GM12892 (cell line): Measurements from ENCODE around the gene MAT2A.
A peak's percentile ranks its signal among the peaks of the same experiment; 100 is the strongest.

Experiments used
- DNase-seq: peaks from one replicate; pipeline ENCODE4 v3.0.0; 2011; ENCODE audit not compliant: insufficient read length
- FAIRE-seq: peaks from 2 replicates; lab custom pipeline; 2011; peaks lifted over from hg19 to GRCh38; lab: Jason Lieb, UNC
- POLR2A ChIP-seq: IDR thresholded peaks from 2 replicates; pipeline ENCODE4 v1.6.1; 2011; ENCODE audit warnings: low read depth, low read length, control low read depth
- POLR2AphosphoS5 ChIP-seq: IDR thresholded peaks from 2 replicates; pipeline ENCODE4 v1.6.1; 2011; ENCODE audit warnings: low read depth, low read length, control low read depth
- TAF1 ChIP-seq: IDR thresholded peaks from 2 replicates; pipeline ENCODE4 v1.6.1; 2011; ENCODE audit warnings: low read depth, mild to moderate bottlenecking, control low read depth, low read length, borderline replicate concordance

The MAT2A gene

DNA sequence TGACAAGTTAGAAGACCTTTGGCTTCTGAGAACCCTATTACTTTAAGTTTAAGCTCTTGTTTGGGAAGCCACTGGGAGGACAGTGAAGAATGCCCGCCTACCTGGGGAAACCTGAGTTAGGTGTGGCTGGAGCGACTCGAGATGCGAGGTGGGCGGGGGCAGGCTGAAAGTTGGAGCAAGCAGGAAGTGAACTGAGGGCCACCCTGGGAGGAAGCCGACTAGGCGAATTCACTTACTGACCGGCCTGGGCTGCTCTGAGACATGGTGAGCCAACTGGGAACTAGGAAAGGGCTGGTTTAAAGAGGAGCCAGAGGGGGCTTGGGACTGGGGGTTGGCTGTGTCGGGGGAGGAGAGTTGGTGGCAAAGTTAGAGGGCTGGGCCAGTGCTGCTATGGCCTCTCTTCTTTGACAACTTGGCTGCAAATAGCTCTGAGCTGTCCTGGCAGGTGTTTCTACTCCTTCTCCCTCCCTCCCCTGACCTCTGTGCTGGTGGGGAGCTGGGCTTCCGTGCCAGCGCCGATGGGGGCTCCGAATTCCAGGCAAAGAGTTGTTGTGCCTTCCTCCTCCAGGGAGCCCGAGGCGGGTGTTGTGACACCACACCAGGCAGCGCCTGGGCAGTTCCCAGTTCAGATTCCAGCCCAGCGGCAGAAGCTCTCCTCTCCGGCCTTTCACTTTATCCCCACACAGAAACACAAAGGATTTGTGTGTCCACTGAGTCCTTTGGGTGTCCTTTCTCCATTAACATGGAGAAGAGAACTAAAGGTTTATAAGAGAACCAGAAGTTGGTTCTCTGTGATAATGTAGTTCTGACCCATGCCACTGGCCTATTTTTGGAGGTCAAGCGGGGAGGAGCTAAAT, 38.6 kb downstream of the MAT2A start, which contains the start of gene VAMP8:
Gene VAMP8, plus strand, starts transcription at position 201 of the 857 bp plus-strand sequence. Its CDS starts 61 bp downstream, at position 262.
- TF ChIP-seq POLR2AphosphoS5 (0 out of 2 replicates have a peak, but pooled peaks have one; percentile 25), TAF1 (0 out of 2 replicates have a peak, but pooled peaks have one; percentile 9), POLR2A (peak; percentile 48; the same call in 1 of the 2 replicates)
- DNase-seq = peak; percentile 68
- FAIRE-seq = peak; percentile 70

DNA sequence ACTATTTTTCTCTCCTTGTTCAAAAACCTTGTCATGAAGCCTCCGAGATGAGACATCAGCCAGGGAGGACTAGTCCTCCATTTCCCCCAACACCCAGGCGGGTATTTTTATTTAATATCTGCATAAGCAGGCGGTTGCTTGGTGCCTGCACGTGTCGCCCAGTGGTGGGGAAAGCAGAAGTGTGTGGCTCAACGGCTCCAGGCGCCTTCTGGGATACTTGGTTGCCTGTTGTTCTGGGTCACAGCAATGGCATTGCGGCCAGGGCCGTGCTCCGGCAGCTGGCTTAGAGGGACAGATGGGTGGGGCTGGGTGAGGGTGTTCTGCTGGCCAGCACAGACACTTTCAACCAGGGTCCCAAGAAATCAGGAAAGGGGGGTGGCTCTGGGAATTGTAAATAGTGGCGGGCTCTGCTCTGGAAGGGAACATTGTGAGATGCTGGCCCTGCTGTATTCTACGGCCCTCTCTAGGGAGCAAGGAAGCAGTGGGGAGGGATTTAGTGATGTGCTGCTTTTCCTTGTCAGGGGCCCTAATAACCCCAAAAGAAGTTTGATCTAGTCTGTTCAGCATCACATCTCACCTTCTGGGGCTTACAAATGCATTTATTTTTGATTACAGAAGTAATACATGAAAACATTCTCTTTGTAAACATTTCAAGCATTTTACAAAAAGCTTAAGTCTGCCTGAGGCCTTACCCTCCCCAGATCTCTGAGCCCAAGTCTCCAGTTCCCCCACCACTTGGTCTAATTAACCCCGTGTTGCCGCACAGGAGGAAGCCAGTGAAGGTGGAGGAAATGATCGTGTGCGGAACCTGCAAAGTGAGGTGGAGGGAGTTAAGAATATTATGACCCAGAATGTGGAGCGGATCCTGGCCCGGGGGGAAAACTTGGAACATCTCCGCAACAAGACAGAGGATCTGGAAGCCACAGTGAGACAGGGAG, 39.5 kb downstream of the MAT2A start:
- DNase-seq = no peak
- FAIRE-seq = peak; percentile 46
- TF ChIP-seq POLR2AphosphoS5 (no peak), POLR2A (no peak), TAF1 (0 out of 2 replicates have a peak, but pooled peaks have one; percentile 27)

DNA sequence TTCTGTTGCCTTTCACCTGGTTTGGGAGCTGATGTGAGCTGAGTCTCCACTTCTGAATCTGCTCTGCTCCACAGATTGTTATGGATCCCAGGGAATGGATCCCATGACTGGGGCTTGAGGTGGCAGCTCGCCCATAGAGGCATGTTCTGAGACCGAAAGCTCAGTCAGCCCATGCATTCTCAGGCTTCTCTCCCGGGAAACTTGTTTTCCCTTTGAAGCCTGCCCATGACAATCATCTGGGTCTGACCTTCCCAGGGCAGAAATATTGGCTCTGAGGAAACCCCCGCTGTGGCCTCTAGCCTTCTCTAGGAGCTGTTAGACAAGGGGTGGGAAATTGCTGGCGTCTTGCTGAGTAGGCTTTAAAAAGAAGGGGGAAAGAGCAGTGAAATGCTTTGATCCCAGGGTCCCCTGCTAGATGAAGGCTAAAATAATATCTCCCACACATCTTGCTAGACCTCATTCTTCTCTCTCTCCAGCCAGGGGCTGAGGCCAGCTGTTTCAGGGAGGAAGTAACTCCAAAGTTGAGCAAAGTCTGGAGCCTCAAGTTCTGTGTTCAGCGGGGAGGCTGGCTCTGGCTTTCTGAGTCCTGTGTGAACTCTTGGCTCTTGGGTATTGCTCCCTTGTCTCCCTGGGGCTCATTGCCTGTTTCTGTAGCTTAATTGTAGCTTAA, 40.4 kb downstream of the MAT2A start:
- TF ChIP-seq TAF1 (no peak), POLR2AphosphoS5 (no peak), POLR2A (no peak)
- FAIRE-seq (no peak), DNase-seq (no peak)

DNA sequence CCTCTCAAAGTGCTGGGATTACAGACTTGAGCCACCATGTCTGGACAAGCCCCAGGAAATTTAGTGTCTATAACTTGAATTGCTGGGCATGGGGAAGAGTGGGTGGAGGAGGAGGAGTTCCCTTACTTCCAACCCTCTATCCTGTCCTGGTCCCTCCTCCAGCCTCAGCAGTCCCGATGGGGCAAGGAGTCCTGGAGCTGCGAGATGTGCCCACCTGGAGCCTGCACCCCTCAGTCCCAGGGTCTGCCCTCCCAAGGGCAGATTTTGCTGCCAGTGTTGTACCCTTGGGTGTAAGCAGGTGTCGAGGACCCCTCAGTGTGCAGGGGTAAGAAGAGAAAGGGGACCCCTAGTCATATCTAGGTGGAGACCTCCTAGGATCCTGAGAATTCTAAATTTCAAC, 41.2 kb downstream of the MAT2A start:
- no peak for FAIRE-seq
- DNase-seq = no peak
- TF ChIP-seq POLR2A = no peak
- TF ChIP-seq POLR2AphosphoS5 = no peak
- TF ChIP-seq TAF1 = no peak

DNA sequence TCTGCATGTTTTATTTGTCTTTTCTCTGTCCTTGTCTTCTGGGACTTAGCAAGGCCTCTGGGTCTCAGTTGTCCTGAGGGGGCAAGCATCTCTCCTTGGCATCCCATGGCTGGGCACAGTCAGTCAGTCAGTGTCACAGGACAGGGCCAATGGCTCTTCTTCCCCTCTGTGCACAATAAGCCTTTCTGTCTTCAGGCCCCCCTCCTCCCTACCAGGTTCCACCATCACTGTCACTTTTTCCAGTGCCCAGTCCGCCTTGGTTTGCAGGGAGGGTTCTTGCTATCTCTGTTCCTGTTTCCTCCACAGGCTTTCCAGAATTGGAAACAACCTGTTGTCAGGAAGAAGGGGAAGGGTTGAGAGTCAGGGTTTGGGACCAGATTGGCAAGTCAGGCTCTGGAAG, 43.5 kb downstream of the MAT2A start:
- TF ChIP-seq TAF1 (no peak), POLR2AphosphoS5 (no peak), POLR2A (no peak)
- FAIRE-seq (no peak), DNase-seq (no peak)

DNA sequence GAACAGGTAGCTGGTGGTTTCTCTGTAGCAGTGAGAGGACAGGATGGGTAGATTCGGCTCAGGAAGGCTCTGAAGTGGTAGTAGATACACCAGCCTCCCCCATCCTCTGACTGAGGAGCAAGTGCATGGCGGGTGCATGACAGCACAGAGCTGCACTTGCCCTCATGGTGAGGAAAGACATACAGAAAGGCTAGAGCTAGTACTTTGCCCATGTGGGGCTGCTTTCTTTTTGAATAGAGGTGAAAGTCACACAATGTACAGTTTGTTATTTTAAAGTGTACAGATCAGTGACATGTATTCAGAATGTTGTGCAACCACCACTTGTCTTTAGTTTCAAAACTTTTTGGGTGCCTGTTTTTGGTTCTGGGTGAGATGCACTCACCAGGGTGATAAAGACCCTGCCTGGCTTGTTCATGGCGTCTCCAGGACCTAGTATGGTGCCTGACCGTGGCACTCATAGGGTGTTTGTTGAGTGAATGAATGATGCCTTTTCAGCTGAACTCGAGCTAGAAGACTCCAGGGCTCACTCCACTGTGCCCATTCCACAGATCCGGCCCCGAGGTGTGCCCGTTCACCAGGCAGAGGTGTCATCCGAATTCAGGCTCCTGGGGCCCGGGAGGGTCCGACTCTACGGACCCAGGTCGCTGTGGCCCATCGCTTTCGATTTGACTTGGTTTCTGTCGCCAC, 44.8 kb downstream of the MAT2A start:
- TF ChIP-seq TAF1 = no peak
- no peak for TF ChIP-seq POLR2A
- TF ChIP-seq POLR2AphosphoS5 = no peak
- FAIRE-seq (no peak), DNase-seq (no peak)

DNA sequence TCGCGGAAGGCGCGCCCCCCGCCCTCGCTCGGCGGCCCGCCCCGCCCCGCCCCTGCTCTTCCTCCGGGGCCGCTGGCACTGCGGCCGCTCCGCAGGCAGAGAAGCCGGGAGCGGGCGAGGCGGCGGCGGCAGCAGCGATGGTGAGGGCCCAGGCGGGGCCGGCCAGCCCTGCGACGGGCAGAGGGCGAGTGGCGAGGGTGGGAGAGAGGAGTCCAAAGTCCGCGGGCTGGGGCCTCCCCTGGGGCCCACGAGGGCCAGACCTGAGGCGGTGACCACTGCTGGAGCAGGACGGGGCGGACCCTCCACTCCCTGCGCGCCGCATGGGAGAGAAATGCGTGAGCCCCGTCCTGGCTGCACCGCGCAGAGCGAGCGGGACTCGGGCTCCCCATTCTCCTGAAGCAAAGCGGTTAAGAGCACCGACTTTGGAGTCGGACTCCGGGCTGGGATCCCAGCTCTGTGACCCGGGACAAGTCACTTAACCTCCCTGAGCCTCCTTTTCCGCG, 45.4 kb downstream of the MAT2A start, which contains the start of gene VAMP5:
Gene VAMP5, plus strand, starts transcription at position 78 of the 503 bp plus-strand sequence. Its CDS starts 60 bp downstream, at position 138.
- FAIRE-seq (no peak), DNase-seq (peak; percentile 78)
- TF ChIP-seq TAF1 (no peak), POLR2AphosphoS5 (0 out of 2 replicates have a peak, but pooled peaks have one; percentile 16), POLR2A (no peak)

DNA sequence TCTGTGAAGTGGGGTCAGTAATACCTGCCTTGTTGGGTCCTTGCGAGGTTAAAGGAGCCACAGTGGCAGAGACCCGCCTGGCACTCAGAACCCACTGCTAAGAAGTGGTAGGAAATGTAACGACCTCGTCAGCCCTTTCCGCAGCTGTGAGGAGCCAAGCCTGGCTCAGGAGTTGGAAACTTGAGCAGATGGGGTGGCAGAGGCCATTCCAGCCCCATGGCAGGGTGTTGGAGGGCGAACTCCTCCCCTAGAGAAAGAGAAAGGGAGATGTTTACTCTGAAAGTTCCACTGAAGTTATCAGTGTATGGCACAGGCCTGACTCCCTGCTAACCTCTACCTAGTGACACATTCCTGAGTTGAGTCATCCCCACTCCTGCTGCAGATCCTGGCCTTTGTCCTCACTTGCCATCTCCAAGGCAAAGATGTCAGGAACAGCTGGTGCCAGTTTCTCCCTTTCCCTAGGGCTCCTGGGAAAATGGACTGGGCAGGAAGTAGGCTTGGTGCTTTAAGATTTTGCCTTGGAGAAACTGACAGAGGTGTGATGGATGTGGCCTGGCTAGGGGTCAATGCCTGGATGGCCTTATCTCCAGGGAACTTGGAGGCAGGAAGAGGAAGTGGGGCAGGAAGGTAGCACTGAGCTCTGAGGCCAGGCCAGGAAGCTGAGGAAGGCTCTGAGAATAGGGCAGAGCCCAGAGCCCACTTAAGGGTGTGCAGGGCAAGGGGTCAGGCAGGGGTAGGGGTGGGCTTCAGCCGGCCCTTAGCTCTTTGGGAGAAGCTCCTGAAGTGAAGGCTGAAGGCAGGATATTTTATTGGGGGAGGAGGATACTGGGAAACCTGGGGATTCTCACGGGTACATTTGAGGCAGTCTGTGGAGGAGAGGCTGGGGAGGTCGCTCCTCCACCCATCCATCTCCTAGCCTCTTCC, 46.2 kb downstream of the MAT2A start:
- DNase-seq (no peak), FAIRE-seq (peak; percentile 44)
- TF ChIP-seq POLR2A = no peak
- TF ChIP-seq POLR2AphosphoS5 = no peak
- no peak for TF ChIP-seq TAF1

DNA sequence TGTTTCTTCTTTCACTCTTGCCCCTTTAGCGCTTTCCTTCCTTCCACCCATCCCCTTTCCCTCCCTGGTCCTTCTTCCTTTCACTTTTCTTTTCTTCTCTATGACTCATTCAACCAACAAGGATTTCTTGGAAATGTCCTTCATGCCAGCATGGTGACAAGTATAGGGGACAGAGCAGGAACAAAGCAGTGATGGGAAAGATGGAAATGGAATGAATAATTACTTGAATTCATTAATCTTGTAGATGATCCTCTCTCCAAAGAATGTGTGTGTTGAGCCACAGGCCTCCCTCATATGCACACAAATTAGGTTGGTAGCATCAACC, 46.8 kb downstream of the MAT2A start:
- FAIRE-seq = no peak
- TF ChIP-seq POLR2AphosphoS5 = no peak
- no peak for TF ChIP-seq TAF1
- TF ChIP-seq POLR2A = no peak
- DNase-seq = no peak

DNA sequence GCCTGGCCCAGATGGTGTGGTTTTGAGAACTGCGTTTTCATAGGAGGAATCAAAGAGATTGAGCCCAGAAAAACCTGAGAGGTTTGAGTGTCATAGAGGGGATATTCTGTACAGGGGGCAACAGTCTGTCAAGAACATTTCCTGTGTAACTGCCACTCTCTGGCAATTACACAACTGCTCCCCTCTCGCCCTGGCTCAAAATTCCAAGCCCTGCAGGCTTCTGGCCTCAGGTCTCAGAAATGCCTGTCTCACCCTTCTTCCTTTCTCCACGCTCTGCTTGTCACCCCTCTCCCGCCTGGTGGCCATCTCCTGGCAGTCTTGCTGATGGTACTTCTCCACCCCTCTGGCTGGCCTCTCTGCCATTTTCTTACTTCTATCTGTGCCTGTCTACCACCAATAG, 49.3 kb downstream of the MAT2A start:
- DNase-seq = no peak
- FAIRE-seq = no peak
- TF ChIP-seq POLR2AphosphoS5 = no peak
- no peak for TF ChIP-seq POLR2A
- no peak for TF ChIP-seq TAF1
